Endothelial cell of umbilical vein (primary cell): Measurements from ENCODE around the gene PTPN3. TPM values are rescaled to one million over a fixed set of nuclear protein-coding genes. Genes with fewer than 3 reads are reported as not detected.

Experiments used
- BruUV-seq: library from RNA; stranded (reverse); fragments of 400-500 nt; replicated peaks from 2 replicates; lab custom pipeline; 2021; lab: Mats Ljungman, UMichigan
- CTCF ChIA-PET: fragments of 300-600, 350-600 bp; sonication (Branson Sonifier 250); formaldehyde crosslinking; loops from one replicate; lab custom pipeline; 2021; ENCODE audit warnings: antibody characterized with exemption, inconsistent platforms; lab: Charles Lee
- POLR2A ChIA-PET: fragments of 300-600, 350-600 bp; sonication (Branson Sonifier 250); formaldehyde crosslinking; loops from one replicate; lab custom pipeline; 2021; ENCODE audit warnings: antibody characterized with exemption, inconsistent platforms; lab: Charles Lee
- DNase-seq: peaks from one replicate; pipeline ENCODE4 v3.0.0-alpha.2; 2011; ENCODE audit warnings: low read depth, low spot score
- FAIRE-seq: peaks from 2 replicates; lab custom pipeline; 2011; peaks lifted over from hg19 to GRCh38; lab: Jason Lieb, UNC
- H2AFZ ChIP-seq: 2 replicates; pipeline ENCODE4 v1.6.0; 2012; ENCODE audit warnings: low read depth, low read length, control low read depth, inconsistent platforms
- H3K27ac ChIP-seq: 2 replicates; pipeline ENCODE4 v1.5.1; 2011; ENCODE audit warnings: low read depth, mild to moderate bottlenecking, control low read depth, low read length, moderate library complexity; ENCODE audit not compliant: insufficient read depth
- H3K27me3 ChIP-seq, 2 experiments: 2 replicates each; pipeline versions ENCODE4 v1.6.0 to v1.6.1; 2011; ENCODE audit warnings: low read length in 2 of 2, mixed read lengths in 1 of 2; ENCODE audit not compliant: control insufficient read depth in 2 of 2, insufficient read depth in 2 of 2
- H3K36me3 ChIP-seq, 2 experiments: 2 replicates in 1 of 2; 3 replicates in 1 of 2; pipeline ENCODE4 v1.5.1; 2011; ENCODE audit warnings: low read length in 2 of 2, mild to moderate bottlenecking in 1 of 2, moderate library complexity in 1 of 2; ENCODE audit not compliant: control insufficient read depth in 2 of 2, insufficient read depth in 2 of 2; ENCODE audit errors: extremely low read depth in 1 of 2
- H3K4me1 ChIP-seq: 3 replicates; pipeline ENCODE4 v1.5.1; 2011; ENCODE audit warnings: mild to moderate bottlenecking, low read length; ENCODE audit not compliant: control insufficient read depth, insufficient read depth; ENCODE audit errors: extremely low read depth
- H3K4me2 ChIP-seq: 2 replicates; pipeline ENCODE4 v1.6.1; 2011; ENCODE audit warnings: low read length, control low read depth, mixed read lengths; ENCODE audit not compliant: insufficient read depth
- H3K4me3 ChIP-seq, 3 experiments: fragments of 200-600 bp in 1 of 3; sonication (generic), shearing (Covaris generic) in 1 of 3; replicated peaks in 1 of 3; 2 replicates each; pipeline ENCODE4 v1.5.1; 2011 to 2016; ENCODE audit warnings: control low read depth in 3 of 3, low read length in 3 of 3, mild to moderate bottlenecking in 2 of 3, inconsistent platforms in 1 of 3, low read depth in 1 of 3, moderate library complexity in 1 of 3; ENCODE audit not compliant: insufficient read depth in 1 of 3
- H3K79me2 ChIP-seq: 2 replicates; pipeline ENCODE4 v1.6.0; 2012; ENCODE audit warnings: low read length, inconsistent platforms; ENCODE audit not compliant: control insufficient read depth, insufficient read depth
- H3K9ac ChIP-seq: replicated peaks from 2 replicates; pipeline ENCODE3; 2011; ENCODE audit warnings: low read length, control low read depth; ENCODE audit not compliant: insufficient read depth; ENCODE audit errors: extremely low read depth
- H3K9me1 ChIP-seq: replicated peaks from 3 replicates; pipeline ENCODE4 v1.6.0; 2011; ENCODE audit warnings: mild to moderate bottlenecking, low read length; ENCODE audit not compliant: control insufficient read depth, insufficient read depth; ENCODE audit errors: extremely low read depth
- H3K9me3 ChIP-seq: replicated peaks from 2 replicates; pipeline ENCODE4 v1.5.1; 2012; ENCODE audit warnings: low read length, inconsistent platforms; ENCODE audit not compliant: control insufficient read depth, insufficient read depth
- H4K20me1 ChIP-seq: replicated peaks from 2 replicates; pipeline ENCODE3; 2011; ENCODE audit warnings: mild to moderate bottlenecking, low read length; ENCODE audit not compliant: control insufficient read depth, insufficient read depth; ENCODE audit errors: extremely low read depth
- EZH2 ChIP-seq: IDR thresholded peaks from 2 replicates; pipeline ENCODE4 v1.6.1; 2012; ENCODE audit warnings: borderline replicate concordance, low read depth, mild to moderate bottlenecking, moderate library complexity, low read length, inconsistent platforms; ENCODE audit not compliant: severe bottlenecking
- FOS ChIP-seq: IDR thresholded peaks from 2 replicates; pipeline ENCODE4 v1.6.1; 2011; ENCODE audit warnings: mild to moderate bottlenecking, low read length, moderate library complexity, borderline replicate concordance; ENCODE audit not compliant: insufficient read depth
- GATA2 ChIP-seq: IDR thresholded peaks from 2 replicates; pipeline ENCODE4 v1.7.0; 2011; ENCODE audit warnings: low read depth, mild to moderate bottlenecking, moderate library complexity, mixed read lengths, low read length; ENCODE audit not compliant: insufficient read length, insufficient read depth
- JUN ChIP-seq: IDR thresholded peaks from 2 replicates; pipeline ENCODE4 v1.6.1; 2011; ENCODE audit warnings: borderline replicate concordance, low read depth; ENCODE audit not compliant: insufficient read length, insufficient read depth
- MYC ChIP-seq: IDR thresholded peaks from one replicate; pipeline ENCODE4 v1.6.1; 2011; ENCODE audit warnings: mild to moderate bottlenecking, low read depth, low read length
- POLR2A ChIP-seq: IDR thresholded peaks from 2 replicates; pipeline ENCODE4 v1.6.1; 2012; ENCODE audit warnings: low read depth, mild to moderate bottlenecking, control low read depth, low read length
- POLR2AphosphoS5 ChIP-seq: IDR thresholded peaks from 2 replicates; pipeline ENCODE4 v1.6.1; 2012; ENCODE audit warnings: low read depth, mild to moderate bottlenecking, control low read depth, low read length, moderate library complexity; ENCODE audit not compliant: insufficient read depth
- dilution Hi-C: fragments of 300-500 bp; cut with MboI; formaldehyde crosslinking; loops from one replicate; pipeline ENCODE4 v1.15.0; 2019; ENCODE audit warnings: low sequenced_read_pairs; ENCODE audit not compliant: extremely low pct_ligation_motif_present
- intact Hi-C: fragments of 100-400 bp; cut with micrococcal nuclease; formaldehyde crosslinking; loops from one replicate; pipeline ENCODE4 v1.10.0; 2022
- polyA plus RNA-seq, 4 experiments: library from polyadenylated mRNA; depleted of rRNA in 3 of 4; stranded (reverse) in 3 of 4; unstranded in 1 of 4; fragments of >200 nt; gene quantifications; 2 replicates each; pipeline versions ENCODE4 v1.2.1 to v1.2.3, GENCODE V29; 2011 to 2012; ENCODE audit warnings: missing spikeins in 1 of 4
- total RNA-seq: library from RNA; stranded (reverse); gene quantifications from 2 replicates; pipeline ENCODE4 v1.2.3, GENCODE V29; 2021
- TF ChIP-seq, protein P1 (sequence below), 2 donors: IDR thresholded peaks; 1 replicate in 1 of 2; 2 replicates in 1 of 2; pipeline ENCODE4 v1.5.1; 2011; ENCODE audit warnings: low read length in 2 of 2, mild to moderate bottlenecking in 2 of 2, moderate library complexity in 2 of 2, control low read depth in 1 of 2, inconsistent platforms in 1 of 2, low read depth in 1 of 2; ENCODE audit not compliant: insufficient read depth in 1 of 2; ENCODE audit errors: extremely low read depth in 1 of 2
- TF ChIP-seq, protein P2 (sequence below): IDR thresholded peaks from 2 replicates; pipeline ENCODE4 v1.6.1; 2011; ENCODE audit not compliant: insufficient read depth, insufficient read length

PTPN3 gene
- total and polyA plus RNA-seq, 2 donors (not counting 3 experiments of a cell fraction or from before 2014, with no cell fraction given) = 0.01 TPM; not detected in 1

DNA sequence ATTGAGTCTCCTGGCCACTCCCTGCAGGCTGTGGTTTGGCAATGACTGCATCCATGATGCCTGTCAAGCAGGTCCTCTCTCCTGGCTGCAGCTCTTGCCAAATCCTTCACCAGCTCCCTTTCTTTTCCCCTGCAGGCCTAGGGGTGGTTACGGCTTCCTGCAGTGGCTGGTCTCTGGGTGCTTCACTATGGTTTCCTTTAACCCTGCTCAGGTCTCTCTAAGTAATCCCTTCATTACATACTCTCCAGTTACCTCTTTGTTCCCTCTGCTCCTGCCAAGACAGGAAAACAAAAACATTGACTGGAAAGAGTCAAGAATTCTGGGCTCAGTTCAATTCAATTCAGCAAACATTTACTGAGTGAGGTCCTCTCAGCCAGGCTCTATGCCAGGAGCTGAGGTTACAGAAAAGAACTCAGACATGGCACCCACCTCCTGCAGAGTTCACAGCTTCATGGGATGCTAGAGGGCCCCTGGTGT is 19.8 kb upstream of the PTPN3 start:
- no TSS peak for BruUV-seq
- Histone ChIP-seq H3K36me3 (no peaks in the 10 kb centered on the region), H3K9me3 (no peaks in the 10 kb centered on the region), H4K20me1 (no peaks in the 10 kb centered on the region), H3K9me1 (no peaks in the 10 kb centered on the region), H3K27me3 (no peaks in the 10 kb centered on the region), H2AFZ (no peak overlapping the region), H3K4me1 (no peaks in the 10 kb centered on the region), H3K4me3 (no peak overlapping the region), H3K4me2 (no peak overlapping the region), H3K79me2 (no peaks in the 10 kb centered on the region), H3K27ac (no peak overlapping the region), H3K9ac (no peak overlapping the region)
- dilution Hi-C loops (no loop called here), intact Hi-C loops (no loop called here)
- ChIA-PET CTCF (no interaction called here), POLR2A (no interaction called here)
- FAIRE-seq = no peak
- no peak for DNase-seq
- TF ChIP-seq, protein P1, sequence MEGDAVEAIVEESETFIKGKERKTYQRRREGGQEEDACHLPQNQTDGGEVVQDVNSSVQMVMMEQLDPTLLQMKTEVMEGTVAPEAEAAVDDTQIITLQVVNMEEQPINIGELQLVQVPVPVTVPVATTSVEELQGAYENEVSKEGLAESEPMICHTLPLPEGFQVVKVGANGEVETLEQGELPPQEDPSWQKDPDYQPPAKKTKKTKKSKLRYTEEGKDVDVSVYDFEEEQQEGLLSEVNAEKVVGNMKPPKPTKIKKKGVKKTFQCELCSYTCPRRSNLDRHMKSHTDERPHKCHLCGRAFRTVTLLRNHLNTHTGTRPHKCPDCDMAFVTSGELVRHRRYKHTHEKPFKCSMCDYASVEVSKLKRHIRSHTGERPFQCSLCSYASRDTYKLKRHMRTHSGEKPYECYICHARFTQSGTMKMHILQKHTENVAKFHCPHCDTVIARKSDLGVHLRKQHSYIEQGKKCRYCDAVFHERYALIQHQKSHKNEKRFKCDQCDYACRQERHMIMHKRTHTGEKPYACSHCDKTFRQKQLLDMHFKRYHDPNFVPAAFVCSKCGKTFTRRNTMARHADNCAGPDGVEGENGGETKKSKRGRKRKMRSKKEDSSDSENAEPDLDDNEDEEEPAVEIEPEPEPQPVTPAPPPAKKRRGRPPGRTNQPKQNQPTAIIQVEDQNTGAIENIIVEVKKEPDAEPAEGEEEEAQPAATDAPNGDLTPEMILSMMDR (IDR thresholded peaks at IDR 0.05; ENCODE audit: extremely low read depth in 1 of 2, insufficient read depth in 1 of 2, low read depth in 1 of 2, low read length in 2 of 2) = no peak
- TF ChIP-seq EZH2 = no peak
- no peak for TF ChIP-seq JUN
- TF ChIP-seq FOS = no peak
- TF ChIP-seq, protein P2, sequence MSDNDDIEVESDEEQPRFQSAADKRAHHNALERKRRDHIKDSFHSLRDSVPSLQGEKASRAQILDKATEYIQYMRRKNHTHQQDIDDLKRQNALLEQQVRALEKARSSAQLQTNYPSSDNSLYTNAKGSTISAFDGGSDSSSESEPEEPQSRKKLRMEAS = no peak
- TF ChIP-seq MYC = no peak
- no peak for TF ChIP-seq GATA2
- no peak for TF ChIP-seq POLR2A
- TF ChIP-seq POLR2AphosphoS5 = no peak
